ENCODE data around the gene ATP2C2. TPM values are rescaled to one million over a fixed set of nuclear protein-coding genes. Genes with fewer than 3 reads are reported as not detected.

ATP2C2 gene, protein sequence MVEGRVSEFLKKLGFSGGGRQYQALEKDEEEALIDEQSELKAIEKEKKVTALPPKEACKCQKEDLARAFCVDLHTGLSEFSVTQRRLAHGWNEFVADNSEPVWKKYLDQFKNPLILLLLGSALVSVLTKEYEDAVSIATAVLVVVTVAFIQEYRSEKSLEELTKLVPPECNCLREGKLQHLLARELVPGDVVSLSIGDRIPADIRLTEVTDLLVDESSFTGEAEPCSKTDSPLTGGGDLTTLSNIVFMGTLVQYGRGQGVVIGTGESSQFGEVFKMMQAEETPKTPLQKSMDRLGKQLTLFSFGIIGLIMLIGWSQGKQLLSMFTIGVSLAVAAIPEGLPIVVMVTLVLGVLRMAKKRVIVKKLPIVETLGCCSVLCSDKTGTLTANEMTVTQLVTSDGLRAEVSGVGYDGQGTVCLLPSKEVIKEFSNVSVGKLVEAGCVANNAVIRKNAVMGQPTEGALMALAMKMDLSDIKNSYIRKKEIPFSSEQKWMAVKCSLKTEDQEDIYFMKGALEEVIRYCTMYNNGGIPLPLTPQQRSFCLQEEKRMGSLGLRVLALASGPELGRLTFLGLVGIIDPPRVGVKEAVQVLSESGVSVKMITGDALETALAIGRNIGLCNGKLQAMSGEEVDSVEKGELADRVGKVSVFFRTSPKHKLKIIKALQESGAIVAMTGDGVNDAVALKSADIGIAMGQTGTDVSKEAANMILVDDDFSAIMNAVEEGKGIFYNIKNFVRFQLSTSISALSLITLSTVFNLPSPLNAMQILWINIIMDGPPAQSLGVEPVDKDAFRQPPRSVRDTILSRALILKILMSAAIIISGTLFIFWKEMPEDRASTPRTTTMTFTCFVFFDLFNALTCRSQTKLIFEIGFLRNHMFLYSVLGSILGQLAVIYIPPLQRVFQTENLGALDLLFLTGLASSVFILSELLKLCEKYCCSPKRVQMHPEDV
- 3.5 TPM for total RNA-seq

DNA sequence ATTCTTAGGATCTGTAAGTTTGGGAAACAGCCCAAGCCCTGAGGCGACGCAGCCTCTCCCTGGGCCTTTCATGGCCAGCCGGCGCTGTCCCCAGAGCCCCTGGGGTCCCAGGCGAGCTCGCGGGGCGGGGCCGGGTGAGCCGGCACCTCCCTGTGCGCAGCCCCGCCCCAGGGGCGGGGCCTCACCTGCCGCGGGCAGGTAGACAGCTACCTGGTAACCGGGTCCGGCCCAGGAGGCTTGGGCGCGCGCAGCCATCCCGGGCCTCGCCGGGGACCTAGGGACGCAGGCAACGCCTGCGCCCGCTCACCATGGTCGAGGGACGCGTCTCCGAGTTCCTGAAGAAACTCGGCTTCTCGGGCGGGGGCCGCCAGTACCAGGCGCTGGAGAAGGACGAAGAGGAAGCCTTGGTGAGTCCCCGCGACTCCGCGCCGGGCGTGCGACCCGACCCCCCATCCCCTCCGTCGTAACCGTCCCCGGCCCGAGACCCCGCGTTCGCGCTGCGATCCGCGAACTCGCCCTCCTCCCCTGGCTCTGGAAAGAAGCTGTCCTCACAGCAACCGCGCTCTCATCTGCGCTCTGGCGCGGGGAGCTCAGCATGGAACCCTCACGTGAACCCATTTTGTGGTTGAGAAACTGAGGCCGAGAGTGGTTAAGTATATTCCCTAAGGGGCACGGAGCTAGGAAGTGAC lies at the start of gene ATP2C2:
ATP2C2 (plus strand) TSS at position 231 of the 689 bp plus-strand sequence; CDS start at position 309, 78 bp downstream.

DNA sequence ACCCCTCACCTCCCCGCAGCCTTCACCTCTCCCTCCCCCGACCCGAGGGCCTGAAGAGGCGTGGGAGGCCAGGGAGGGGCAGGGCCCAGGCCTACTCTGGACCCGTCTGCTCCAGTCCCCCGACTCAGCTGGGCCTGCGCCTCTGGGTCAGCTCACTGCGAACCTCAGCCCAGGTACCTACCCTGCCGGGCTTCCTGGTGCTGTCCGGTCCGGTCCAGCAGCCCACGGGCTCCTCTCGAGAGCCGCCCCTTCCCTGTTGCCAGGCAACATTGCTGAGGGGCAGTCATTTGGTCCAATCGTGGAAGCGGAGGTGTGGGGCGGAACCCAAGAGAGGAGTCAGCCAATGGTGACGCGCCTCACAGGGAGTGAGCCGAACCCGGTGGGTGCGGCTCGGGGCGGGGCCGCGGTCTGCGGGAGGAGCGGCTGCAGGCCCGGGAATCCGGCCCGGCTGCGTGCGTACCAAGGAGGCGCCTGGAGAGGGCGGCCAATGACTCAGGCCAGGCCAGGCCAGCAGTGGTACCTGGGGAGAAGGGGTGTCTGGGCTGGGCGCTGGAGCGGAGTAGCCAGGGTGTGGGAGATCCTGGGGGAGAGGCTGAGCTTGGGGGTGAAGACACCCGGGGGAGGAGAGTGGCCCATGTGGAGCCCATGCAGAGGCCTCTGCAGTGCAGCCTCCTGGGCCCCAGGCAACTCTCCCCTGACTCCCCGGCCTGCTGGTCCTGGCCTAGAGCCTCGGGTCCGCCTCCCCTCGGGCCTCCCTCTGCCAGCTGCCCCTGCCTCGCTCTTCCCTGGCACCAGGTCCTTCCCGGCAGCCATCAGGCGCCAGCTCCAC lies 136.3 kb downstream of the ATP2C2 start, which contains the start of gene MEAK7:
MEAK7 (minus strand) TSS at position 240 of the 829 bp plus-strand sequence. CDS start 6,573 bp downstream, outside the sequence.

Other genes with a start within 250 kb of the ATP2C2 start
- 152 TPM for gene HSDL1, start 223.4 kb upstream of the ATP2C2 start, total RNA-seq
- gene DNAAF1, start 223.2 kb upstream of the ATP2C2 start, total RNA-seq, result 6.5 TPM
- gene TAF1C, start 181.5 kb upstream of the ATP2C2 start, total RNA-seq, result 21.2 TPM
- gene ADAD2, start 177.4 kb upstream of the ATP2C2 start, total RNA-seq, result 0.23 TPM
- not detected for gene KCNG4, start 128.5 kb upstream of the ATP2C2 start, total RNA-seq
- 7.6 TPM for gene WFDC1, start 73.7 kb upstream of the ATP2C2 start, total RNA-seq
- 16.1 TPM for gene MEAK7, start 136.1 kb downstream of the ATP2C2 start, total RNA-seq
- gene COTL1, start 249.5 kb downstream of the ATP2C2 start, total RNA-seq, result 82.6 TPM